Activated CD8-positive, alpha-beta T cell treated with anti-CD3 and anti-CD28 coated beads for 36 hours (primary cell): Measurements from ENCODE around the gene COL25A1. TPM values are rescaled to one million over a fixed set of nuclear protein-coding genes. Genes with fewer than 3 reads are reported as not detected.

Source experiments
- ATAC-seq: fragments of 200-7000 bp; cut with Tn5 transposase; one replicate; pipeline ENCODE4 v1.10.0; 2021; ENCODE audit warnings: mild to moderate bottlenecking, moderate library complexity
- CTCF ChIA-PET: fragments of 350-600 bp; sonication (Branson Sonifier 250); formaldehyde crosslinking; loops from one replicate; lab custom pipeline; 2021; ENCODE audit warnings: antibody characterized with exemption; lab: Charles Lee
- POLR2A ChIA-PET: fragments of 350-600 bp; sonication (Branson Sonifier 250); formaldehyde crosslinking; loops from one replicate; lab custom pipeline; 2021; ENCODE audit warnings: antibody characterized with exemption; lab: Charles Lee
- DNase-seq: peaks from one replicate; pipeline ENCODE4 v3.0.0-alpha.2; 2020
- H3K27ac Mint-ChIP-seq: one replicate; pipeline ENCODE4 v1.8.0; 2021; ENCODE audit warnings: mild to moderate bottlenecking, mixed read lengths
- H3K27me3 Mint-ChIP-seq: one replicate; pipeline ENCODE4 v1.8.0; 2021; ENCODE audit warnings: mixed read lengths
- H3K36me3 Mint-ChIP-seq: one replicate; pipeline ENCODE4 v1.8.0; 2021; ENCODE audit warnings: low read depth, mixed read lengths
- H3K4me1 Mint-ChIP-seq: one replicate; pipeline ENCODE4 v1.8.0; 2021; ENCODE audit warnings: low read depth, mixed read lengths
- H3K4me3 Mint-ChIP-seq: one replicate; pipeline ENCODE4 v1.8.0; 2021; ENCODE audit warnings: mild to moderate bottlenecking, moderate library complexity, mixed read lengths
- H3K9me3 Mint-ChIP-seq: one replicate; pipeline ENCODE4 v1.8.0; 2021; ENCODE audit warnings: mixed read lengths
- CTCF ChIP-seq: fragments of 200-600 bp; IDR thresholded peaks from one replicate; pipeline ENCODE4 v1.8.0; 2022; ENCODE audit warnings: antibody characterized with exemption, mild to moderate bottlenecking
- intact Hi-C: fragments of 100-400 bp; cut with micrococcal nuclease; formaldehyde crosslinking; loops from one replicate; pipeline ENCODE4 v1.10.0; 2022
- total RNA-seq, 2 experiments: library from RNA; stranded (reverse); gene quantifications; one replicate each; pipeline ENCODE4 v1.2.3, GENCODE V29; 2021

COL25A1 gene
- total RNA-seq, 2 experiments from 2014 or later: not detected

DNA sequence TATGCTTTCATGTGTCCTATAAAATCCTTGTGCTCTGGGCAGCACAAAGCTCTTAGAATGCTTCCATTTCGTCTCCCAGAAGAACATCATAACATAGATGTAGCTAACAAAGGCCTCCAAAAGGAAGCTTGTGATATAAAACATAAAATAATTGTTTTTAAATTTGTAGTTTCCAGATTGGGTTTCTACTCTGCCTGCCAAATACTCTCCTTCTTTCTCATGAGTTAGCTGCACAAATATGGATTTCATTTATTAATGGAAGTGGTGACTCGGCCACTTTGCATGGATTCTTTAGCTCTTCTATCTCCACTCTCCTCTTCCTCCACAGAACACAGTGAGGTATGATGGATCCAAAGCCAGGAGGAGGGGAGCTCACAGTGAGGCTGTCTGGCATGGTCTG is 265.4 kb downstream of the COL25A1 start:
- no peaks in the 10 kb centered on the region for H3K4me1 Mint-ChIP-seq
- no peak overlapping the region for H3K27ac Mint-ChIP-seq
- intact Hi-C loops: no loop called here
- ATAC-seq (no peak), DNase-seq (no peak)
- no peak for TF ChIP-seq CTCF
- H3K4me3 Mint-ChIP-seq: no peak overlapping the region
- ChIA-PET POLR2A (no interaction called here), CTCF (no interaction called here)
- no peaks in the 10 kb centered on the region for H3K27me3 Mint-ChIP-seq
- no peaks in the 10 kb centered on the region for H3K36me3 Mint-ChIP-seq
- H3K9me3 Mint-ChIP-seq: no peaks in the 10 kb centered on the region

DNA sequence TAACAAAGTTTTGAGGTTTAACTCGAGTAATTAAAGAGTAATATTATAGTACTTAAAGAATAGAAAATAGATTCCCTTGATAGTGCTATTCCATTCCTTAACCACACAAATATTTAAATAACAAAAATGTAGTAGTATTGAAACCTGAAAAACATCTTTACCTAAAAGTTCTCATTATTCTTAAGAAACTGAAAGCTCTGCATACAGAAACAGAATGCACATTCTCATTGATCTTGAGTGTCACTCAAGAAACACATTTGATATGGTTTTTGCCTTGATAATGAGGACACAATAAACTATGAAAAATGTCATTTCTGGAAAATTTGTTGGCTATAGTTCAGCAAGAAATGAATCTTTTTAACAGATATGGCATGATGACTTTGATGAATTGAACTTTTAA is 268.5 kb downstream of the COL25A1 start:
- intact Hi-C loops: no loop called here
- no peak for DNase-seq
- Mint-ChIP-seq H3K4me1 (no peaks in the 10 kb centered on the region), H3K27ac (no peak overlapping the region), H3K9me3 (no peaks in the 10 kb centered on the region), H3K27me3 (no peaks in the 10 kb centered on the region), H3K36me3 (no peaks in the 10 kb centered on the region), H3K4me3 (no peak overlapping the region)
- no peak for TF ChIP-seq CTCF
- CTCF ChIA-PET: no interaction called here
- POLR2A ChIA-PET: no interaction called here
- no peak for ATAC-seq

- no peak for TF ChIP-seq CTCF
- Mint-ChIP-seq H3K4me3 (no peak overlapping the region), H3K4me1 (no peaks in the 10 kb centered on the region), H3K27ac (no peak overlapping the region), H3K9me3 (no peaks in the 10 kb centered on the region), H3K36me3 (no peaks in the 10 kb centered on the region), H3K27me3 (no peaks in the 10 kb centered on the region)
- ChIA-PET POLR2A (no interaction called here), CTCF (no interaction called here)
- DNase-seq: no peak
- no peak for ATAC-seq
- intact Hi-C loops: no loop called here
These were observed 269.8 kb downstream of the COL25A1 start for GRCh38 chr4:109032671-109033070.

GRCh38 chr4:109029987-109030386 is 272.5 kb downstream of the COL25A1 start:
- no peaks in the 10 kb centered on the region for H3K27me3 Mint-ChIP-seq
- DNase-seq (no peak), ATAC-seq (no peak)
- intact Hi-C loops: no loop called here
- H3K4me3 Mint-ChIP-seq: no peak overlapping the region
- no peaks in the 10 kb centered on the region for H3K4me1 Mint-ChIP-seq
- no peak for TF ChIP-seq CTCF
- ChIA-PET CTCF (no interaction called here), POLR2A (interaction anchor here (0.6 kb wide), 1 partner anchor 161 kb away, joined by 3 read pairs; no protein-coding TSS in a partner anchor)
- no peak overlapping the region for H3K27ac Mint-ChIP-seq
- H3K9me3 Mint-ChIP-seq: no peaks in the 10 kb centered on the region
- no peaks in the 10 kb centered on the region for H3K36me3 Mint-ChIP-seq

GRCh38 chr4:109027016-109027500 is 275.4 kb downstream of the COL25A1 start:
- peaks cover 5% of the 10 kb centered on the region for H3K9me3 Mint-ChIP-seq
- no peak for TF ChIP-seq CTCF
- CTCF ChIA-PET: no interaction called here
- no peaks in the 10 kb centered on the region for H3K27me3 Mint-ChIP-seq
- ATAC-seq (no peak), DNase-seq (no peak)
- POLR2A ChIA-PET: no interaction called here
- H3K4me3 Mint-ChIP-seq: no peak overlapping the region
- intact Hi-C loops: no loop called here
- H3K4me1 Mint-ChIP-seq: no peaks in the 10 kb centered on the region
- peaks cover 3% of the 10 kb centered on the region for H3K36me3 Mint-ChIP-seq
- H3K27ac Mint-ChIP-seq: no peak overlapping the region
